Measurements from ENCODE around the gene RTN3.

DNA sequence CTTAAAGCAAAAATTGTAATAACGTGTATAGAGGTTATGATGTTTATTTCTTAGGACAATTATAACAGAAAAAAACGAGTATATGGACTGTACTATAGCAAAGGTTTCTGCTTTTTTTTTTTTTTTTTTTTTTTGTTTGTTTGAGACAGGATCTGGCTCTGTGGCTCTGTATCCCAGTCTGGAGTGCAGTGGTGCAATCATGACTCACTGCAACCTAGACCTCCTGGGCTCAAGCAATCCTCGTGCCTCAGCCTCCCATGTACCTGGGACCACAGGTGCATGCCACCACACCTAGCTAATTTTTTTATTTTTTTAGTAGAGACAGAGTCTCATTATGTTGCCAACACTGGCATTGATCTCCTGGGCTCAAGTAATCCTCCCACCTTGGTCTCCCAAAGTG lies 48.0 kb downstream of the RTN3 start:
- TF ChIP-seq, protein P1, sequence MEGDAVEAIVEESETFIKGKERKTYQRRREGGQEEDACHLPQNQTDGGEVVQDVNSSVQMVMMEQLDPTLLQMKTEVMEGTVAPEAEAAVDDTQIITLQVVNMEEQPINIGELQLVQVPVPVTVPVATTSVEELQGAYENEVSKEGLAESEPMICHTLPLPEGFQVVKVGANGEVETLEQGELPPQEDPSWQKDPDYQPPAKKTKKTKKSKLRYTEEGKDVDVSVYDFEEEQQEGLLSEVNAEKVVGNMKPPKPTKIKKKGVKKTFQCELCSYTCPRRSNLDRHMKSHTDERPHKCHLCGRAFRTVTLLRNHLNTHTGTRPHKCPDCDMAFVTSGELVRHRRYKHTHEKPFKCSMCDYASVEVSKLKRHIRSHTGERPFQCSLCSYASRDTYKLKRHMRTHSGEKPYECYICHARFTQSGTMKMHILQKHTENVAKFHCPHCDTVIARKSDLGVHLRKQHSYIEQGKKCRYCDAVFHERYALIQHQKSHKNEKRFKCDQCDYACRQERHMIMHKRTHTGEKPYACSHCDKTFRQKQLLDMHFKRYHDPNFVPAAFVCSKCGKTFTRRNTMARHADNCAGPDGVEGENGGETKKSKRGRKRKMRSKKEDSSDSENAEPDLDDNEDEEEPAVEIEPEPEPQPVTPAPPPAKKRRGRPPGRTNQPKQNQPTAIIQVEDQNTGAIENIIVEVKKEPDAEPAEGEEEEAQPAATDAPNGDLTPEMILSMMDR (IDR thresholded peaks at IDR 0.05; ENCODE audit: low read length), result no peak
- TF ChIP-seq EZH2 (IDR thresholded peaks at IDR 0.05; ENCODE audit: borderline replicate concordance, low read length), result no peak
